Stimulated activated CD4-positive, alpha-beta T cell treated with anti-CD3 and anti-CD28 coated beads, Interleukin-1b, Interleukin-23, amount 100 ng/mL, for 1 hour (primary cell): ENCODE measurements around the gene SMCHD1.
"Not testable (repeated sequence)": the region's sequence is repeated elsewhere in the genome, so short reads cannot be mapped to it uniquely, and the experiment has no call there.

Source experiments
- DNase-seq, 2 donors: peaks; one replicate each; pipeline ENCODE4 v3.0.0-alpha.2; 2020; ENCODE audit warnings: low read depth in 2 of 2

SMCHD1 gene

DNA sequence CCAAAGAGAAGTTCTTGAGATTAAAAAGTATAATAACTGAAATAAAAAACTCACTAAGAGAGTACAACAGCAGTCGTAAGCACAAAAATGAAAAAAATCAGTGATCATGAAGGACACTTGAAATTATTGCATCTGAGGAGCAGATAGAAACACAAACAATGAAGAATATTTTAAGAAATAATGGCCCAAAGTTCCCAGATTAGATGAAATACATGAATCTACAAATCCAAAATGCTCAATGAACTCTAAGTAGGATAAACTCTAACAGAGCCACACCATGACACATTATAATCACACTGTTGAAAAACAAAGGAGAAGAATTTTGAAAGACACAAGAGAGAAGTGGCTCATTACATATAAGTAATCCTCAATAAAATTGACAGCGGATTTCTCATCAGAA, 159.4 kb downstream of the SMCHD1 start:
- no peak for DNase-seq

DNA sequence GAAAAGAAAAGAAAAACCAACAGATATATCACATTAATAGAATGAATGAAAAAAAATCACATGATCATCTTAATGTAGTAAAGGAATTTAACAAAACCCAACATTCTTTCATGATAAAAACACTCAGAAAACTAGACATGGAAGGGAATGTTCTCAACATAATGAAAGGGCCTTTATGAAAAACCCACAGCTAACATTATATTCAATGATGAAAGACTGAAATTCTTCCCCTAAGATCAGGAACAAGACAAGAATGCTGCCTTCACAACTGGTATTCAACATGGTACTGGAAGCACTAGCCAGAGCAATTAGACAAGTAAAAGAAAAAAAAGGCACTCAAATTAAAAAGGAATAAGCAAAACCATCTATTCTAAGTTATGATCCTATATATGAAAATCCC, 162.8 kb downstream of the SMCHD1 start:
- DNase-seq = no peak

DNA sequence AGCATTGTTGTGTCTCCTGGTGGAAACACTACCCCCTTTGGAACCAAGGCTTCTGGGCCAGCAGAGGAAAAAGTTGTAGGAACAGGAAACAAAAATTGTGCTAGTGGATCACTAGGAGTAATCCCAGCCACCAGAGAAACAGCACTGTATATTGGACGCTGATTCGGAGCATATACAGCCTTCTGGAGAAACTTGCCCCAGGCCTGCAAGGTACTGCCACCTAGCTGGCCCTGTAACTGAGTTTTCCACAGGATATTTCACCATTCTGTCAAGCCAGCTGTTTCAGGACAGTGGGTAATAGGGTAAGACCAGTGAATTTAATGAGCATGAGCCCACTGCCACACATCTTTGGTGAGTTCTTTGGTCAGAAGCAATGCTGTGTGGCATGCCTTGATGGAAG, 166.2 kb downstream of the SMCHD1 start:
- no peak for DNase-seq

- DNase-seq = no peak
Observed at GRCh38 chr18:2822213-2822921, 166.8 kb downstream of the SMCHD1 start.

GRCh38 chr18:2823202-2823601, 167.7 kb downstream of the SMCHD1 start:
- DNase-seq = no peak

- DNase-seq = no peak
Observed at GRCh38 chr18:2823966-2824365, 168.4 kb downstream of the SMCHD1 start.

- DNase-seq = no peak
Observed at GRCh38 chr18:2824865-2825264, 169.3 kb downstream of the SMCHD1 start.

DNA sequence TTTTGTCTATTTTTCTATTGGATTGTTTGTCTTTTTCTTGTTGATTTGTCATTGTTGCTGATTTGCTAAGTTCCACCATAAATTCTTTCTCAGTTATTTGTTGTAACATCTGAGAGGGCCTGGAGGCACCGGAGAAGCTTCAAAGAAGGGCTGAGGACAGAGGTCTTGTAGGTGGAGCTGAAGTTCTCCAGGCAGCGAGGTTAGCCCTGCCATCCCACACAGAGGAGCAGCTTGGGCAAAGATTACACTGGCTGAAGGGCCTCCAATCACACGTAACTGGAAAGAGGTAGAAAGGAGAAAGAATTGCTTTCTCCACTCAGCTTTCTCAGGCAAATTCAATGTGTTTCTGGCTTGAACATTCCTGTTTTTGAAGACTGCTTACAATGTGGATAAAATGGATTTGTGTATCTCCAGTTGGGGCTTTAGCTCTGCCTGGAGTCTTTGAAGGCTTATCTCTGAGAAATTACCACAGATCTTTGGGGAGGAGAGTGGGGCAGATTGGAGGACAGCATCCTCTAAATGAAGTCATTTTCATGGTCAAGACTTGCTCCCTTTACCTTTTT, 170.2 kb downstream of the SMCHD1 start:
- no peak for DNase-seq

GRCh38 chr18:2826581-2826980, 171.1 kb downstream of the SMCHD1 start:
- DNase-seq = no peak

DNA sequence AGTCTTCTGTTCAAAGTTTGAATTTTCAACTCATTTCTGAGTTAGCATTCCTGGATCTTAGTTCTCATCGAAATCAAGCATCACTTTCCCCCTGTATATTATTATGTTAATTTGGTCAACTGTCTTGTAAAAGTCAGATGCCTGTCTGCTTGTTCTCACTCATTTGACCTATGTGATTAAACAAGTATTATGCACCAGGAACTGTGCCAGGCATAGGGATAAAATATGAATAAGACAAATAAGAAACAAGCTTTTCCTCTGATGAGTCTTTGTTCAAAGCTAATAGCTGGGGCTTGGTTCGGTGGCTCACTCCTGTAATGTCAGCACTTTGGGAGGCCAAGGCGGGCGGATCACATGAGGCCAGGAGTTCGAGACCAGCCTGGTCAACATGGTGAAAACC, 171.5 kb downstream of the SMCHD1 start:
- DNase-seq = no peak

DNA sequence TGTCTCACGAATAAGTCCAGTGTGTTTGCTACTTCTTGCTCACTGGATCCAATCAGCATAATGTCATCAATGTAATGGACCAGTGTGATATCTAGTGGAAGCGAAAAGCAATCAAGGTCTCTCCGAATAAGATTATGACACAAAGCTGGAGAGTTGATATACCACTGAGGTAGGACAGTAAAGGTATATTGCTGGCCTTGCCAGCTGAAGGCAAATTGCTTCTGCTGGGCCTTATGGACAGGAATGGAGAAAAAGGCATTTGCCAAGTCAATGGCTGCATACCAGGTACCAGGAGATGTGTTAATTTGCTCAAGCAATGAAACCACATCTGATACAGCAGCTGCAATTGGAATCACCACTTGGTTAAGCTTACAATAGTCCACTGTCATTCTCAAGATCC, 180.6 kb downstream of the SMCHD1 start:
- not testable (repeated sequence) for DNase-seq

- not testable (repeated sequence) for DNase-seq
Observed at GRCh38 chr18:2837290-2837689, 181.8 kb downstream of the SMCHD1 start.

GRCh38 chr18:2839202-2839601, 183.7 kb downstream of the SMCHD1 start:
- no peak for DNase-seq

DNA sequence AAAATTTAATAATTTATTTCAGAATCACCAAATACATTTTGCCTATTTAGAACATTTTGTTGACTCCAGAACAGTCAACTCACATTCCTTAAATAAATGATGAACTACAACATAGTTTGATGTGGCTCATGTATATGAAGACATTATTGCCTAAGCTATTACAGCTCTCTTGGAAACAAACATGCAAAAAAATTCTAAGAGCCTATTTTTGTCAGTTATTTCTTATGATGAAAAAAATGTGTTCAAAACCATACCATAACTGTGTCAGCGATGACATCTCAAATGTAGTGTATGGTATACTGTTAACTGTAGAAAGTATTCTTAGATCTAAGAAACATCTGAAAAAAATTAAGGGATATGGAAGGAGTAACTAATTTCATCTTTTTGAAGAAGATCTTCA, 185.0 kb downstream of the SMCHD1 start:
- no peak for DNase-seq

GRCh38 chr18:2843146-2843545, 187.6 kb downstream of the SMCHD1 start:
- DNase-seq = no peak

- DNase-seq = no peak
Observed at GRCh38 chr18:2845172-2845571, 189.6 kb downstream of the SMCHD1 start.

DNA sequence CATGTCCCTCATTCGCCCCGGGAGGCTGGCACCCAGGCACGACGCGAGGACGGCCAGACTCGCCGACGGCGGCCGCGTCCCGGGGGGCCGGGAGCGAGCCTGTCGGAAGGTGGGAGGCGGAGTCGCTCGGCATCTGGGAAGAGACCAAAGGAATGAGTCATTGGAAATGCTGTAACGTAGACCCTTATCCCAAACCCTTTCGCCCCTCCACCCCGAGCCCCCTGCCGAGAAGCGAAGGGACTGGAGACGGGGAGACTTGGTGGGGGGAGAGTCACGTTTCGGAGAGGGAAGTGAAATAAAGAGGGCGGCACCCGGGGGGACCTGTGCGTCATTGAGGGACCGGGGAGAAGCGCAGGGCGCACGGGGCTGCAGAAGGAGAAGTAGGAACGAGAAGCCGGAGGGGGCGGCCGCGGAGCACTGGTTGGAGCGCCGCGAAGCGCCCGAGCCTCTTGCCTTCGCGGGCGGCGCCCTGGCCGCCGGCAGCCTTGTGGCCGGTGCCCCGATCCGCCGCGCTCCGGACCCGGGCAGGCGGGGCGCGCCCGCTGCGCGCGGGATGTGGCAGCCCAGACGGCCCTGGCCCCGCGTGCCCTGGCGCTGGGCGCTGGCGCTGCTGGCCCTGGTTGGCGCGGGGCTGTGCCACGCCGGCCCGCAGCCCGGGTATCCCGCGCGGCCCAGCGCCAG, 191.2 kb downstream of the SMCHD1 start, which contains the start of gene EMILIN2:
Gene EMILIN2 (plus strand): TSS at position 371 of the 681 bp plus-strand sequence. CDS start 183 bp downstream, at position 554.
- DNase-seq = no peak

GRCh38 chr18:2847317-2848246, 192.1 kb downstream of the SMCHD1 start:
- DNase-seq = no peak

- no peak for DNase-seq
Observed at GRCh38 chr18:2848247-2849246, 193.0 kb downstream of the SMCHD1 start.

DNA sequence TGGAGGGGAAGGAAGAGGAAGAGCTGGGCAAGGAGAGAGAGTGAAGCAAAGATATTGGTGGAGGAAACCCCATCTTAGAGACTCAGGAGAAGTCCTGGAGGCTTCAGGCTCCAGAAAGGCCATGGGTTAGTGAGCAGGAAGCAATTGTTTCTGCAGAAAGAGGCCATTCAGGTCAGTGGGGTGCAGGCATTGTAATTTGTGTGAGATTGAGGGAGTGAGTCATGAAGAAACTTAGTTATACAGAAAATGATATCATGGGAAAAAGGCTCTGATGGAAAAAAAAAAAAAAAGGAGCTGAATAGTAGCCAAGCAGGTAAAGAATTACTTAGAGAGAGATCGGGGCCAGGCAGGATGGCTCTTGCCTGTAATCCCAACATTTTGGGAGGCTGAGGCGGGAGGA, 195.3 kb downstream of the SMCHD1 start:
- no peak for DNase-seq

DNA sequence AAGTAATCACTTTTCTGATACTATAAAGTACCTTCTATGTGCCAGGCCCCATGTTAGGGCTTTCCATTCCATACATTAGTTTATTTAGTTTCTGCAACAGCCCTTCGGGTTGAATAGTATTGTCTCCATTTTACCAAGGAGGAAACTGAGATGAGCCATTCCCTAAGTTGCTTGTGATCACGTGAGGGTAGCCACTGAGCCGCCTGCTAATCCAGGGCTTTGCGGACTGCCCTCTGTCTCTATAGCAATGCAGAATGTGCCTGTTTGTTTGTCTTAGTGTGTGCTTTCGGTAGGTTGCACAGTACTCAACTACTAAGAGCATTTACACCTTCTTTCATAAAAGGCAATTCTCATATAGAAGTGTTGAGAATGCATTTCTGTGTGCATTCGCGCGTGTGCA, 196.2 kb downstream of the SMCHD1 start:
- no peak for DNase-seq
